ENCODE data around the gene MBD4.
"Not testable (repeated sequence)": the region's sequence is repeated elsewhere in the genome, so short reads cannot be mapped to it uniquely, and the experiment has no call there.

Gene MBD4

DNA sequence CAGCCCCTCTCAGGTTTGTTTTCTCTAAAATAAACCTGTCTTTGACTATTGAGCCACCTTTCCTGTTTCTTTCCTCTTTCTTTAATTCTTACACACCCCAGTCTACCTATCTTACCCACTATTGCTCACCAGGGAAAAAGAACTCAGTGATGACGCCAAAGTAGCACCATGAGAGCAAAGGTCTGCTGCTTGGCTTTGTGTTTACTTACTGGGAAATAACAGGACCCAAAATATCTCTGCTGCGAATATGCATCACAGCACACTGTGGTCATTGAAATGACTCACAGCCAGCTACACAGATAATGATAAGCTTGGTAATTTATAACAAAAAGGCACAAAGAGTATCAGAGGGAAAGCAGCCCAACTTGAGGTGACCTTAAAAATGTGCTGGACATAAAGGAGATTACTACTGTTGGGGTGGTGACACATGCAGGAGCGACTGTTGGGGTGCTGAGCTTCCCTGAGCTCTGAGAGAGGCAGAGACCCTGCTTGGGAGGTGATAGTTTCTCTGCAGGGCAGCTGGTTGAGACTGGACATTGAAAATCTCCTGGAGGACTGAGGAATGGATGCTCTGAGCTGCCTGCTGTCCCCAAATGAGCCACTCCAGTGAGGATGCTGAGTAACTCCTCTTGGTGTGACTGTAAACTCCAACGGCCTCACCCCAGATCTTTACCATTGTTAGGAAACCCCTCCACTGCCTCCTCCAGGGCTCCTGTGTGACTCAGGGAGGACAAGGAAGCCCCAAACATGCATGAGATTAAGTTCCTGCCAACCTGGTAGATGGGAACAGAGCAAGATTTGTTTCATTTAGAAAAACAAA, 25.9 kb downstream of the MBD4 start:
- no peaks in the 10 kb centered on the region for H3K9me3 ChIP-seq (ENCODE audit: severe bottlenecking)
- H3K4me3 ChIP-seq (ENCODE audit: severe bottlenecking) = no peak overlapping the region
- TF ChIP-seq, protein P1, sequence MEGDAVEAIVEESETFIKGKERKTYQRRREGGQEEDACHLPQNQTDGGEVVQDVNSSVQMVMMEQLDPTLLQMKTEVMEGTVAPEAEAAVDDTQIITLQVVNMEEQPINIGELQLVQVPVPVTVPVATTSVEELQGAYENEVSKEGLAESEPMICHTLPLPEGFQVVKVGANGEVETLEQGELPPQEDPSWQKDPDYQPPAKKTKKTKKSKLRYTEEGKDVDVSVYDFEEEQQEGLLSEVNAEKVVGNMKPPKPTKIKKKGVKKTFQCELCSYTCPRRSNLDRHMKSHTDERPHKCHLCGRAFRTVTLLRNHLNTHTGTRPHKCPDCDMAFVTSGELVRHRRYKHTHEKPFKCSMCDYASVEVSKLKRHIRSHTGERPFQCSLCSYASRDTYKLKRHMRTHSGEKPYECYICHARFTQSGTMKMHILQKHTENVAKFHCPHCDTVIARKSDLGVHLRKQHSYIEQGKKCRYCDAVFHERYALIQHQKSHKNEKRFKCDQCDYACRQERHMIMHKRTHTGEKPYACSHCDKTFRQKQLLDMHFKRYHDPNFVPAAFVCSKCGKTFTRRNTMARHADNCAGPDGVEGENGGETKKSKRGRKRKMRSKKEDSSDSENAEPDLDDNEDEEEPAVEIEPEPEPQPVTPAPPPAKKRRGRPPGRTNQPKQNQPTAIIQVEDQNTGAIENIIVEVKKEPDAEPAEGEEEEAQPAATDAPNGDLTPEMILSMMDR (IDR thresholded peaks at IDR 0.05; ENCODE audit: poor library complexity, severe bottlenecking) = no peak
- H3K27ac ChIP-seq (ENCODE audit: poor library complexity, severe bottlenecking) = no peak overlapping the region
- H3K36me3 ChIP-seq (ENCODE audit: low read depth) = no peaks in the 10 kb centered on the region
- ATAC-seq (ENCODE audit: low read depth) (peak; percentile 67), DNase-seq (ENCODE audit: low spot score) (no peak)
- no peaks in the 10 kb centered on the region for H3K4me1 ChIP-seq (ENCODE audit: insufficient read depth, poor library complexity, severe bottlenecking)
- H3K27me3 ChIP-seq (ENCODE audit: insufficient read depth, poor library complexity, severe bottlenecking) = no peaks in the 10 kb centered on the region

DNA sequence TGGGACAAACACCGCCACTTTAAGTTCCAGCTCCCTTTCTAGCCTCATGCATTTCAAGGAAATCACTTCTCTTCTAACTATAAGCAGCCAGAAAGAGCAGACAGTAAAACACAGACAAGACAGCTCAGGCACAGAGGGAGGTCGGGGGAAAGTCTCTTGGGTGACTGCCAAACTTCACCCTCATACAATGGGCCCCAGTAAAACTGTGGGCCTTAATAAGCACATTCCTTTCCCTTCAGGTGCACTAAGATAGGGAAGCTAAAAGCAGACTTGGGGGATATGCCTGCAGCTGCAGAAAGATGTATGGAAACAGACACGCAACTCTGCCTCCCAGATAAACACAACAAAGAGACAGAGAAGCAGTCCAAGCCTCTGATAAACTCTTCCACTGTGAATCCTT, 26.5 kb downstream of the MBD4 start:
- H3K36me3 ChIP-seq (ENCODE audit: low read depth); DNase-seq (ENCODE audit: low spot score); H3K4me3 ChIP-seq (ENCODE audit: severe bottlenecking); H3K4me1 ChIP-seq (ENCODE audit: insufficient read depth, poor library complexity, severe bottlenecking); H3K27me3 ChIP-seq (ENCODE audit: insufficient read depth, poor library complexity, severe bottlenecking); ATAC-seq (ENCODE audit: low read depth); H3K9me3 ChIP-seq (ENCODE audit: severe bottlenecking); H3K27ac ChIP-seq (ENCODE audit: poor library complexity, severe bottlenecking): not testable (repeated sequence)

DNA sequence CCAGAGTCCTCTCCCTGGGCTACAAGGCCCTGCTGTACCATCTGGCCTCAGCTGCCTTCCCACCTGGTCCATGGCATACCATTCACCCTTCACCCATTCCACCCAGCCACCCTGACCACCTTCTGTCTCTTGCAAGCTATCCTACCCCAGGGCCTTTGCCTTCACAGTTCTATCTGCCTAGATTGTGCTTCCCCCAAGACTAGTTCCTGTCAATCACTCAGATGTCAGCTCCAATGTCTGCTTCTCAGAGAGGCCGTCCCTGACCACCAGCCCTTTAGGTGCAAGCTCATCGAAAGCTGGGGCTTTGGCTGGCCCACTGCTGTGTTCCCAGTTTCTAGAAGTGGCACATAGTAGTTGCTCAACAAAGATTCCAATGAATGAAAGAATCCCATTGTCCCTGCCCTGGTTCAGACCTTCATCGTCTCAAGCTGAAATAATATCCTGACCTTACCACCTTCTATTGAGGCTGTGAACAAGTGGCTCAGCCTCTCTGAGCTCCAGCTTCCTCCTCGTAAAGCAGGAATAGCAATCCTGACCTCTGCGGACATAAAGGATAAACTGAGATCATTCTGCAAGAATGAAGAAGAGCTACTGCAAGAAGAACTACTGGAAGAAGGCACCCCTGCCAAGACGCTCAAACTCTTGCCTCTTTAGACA, 27.1 kb downstream of the MBD4 start:
- no peaks in the 10 kb centered on the region for H3K36me3 ChIP-seq (ENCODE audit: low read depth)
- H3K27ac ChIP-seq (ENCODE audit: poor library complexity, severe bottlenecking) = no peak overlapping the region
- no peaks in the 10 kb centered on the region for H3K4me1 ChIP-seq (ENCODE audit: insufficient read depth, poor library complexity, severe bottlenecking)
- H3K9me3 ChIP-seq (ENCODE audit: severe bottlenecking) = no peaks in the 10 kb centered on the region
- TF ChIP-seq, protein P1 (IDR thresholded peaks at IDR 0.05; ENCODE audit: poor library complexity, severe bottlenecking) = no peak
- H3K27me3 ChIP-seq (ENCODE audit: insufficient read depth, poor library complexity, severe bottlenecking) = no peaks in the 10 kb centered on the region
- H3K4me3 ChIP-seq (ENCODE audit: severe bottlenecking) = no peak overlapping the region
- DNase-seq (ENCODE audit: low spot score) (no peak), ATAC-seq (ENCODE audit: low read depth) (no peak)

DNA sequence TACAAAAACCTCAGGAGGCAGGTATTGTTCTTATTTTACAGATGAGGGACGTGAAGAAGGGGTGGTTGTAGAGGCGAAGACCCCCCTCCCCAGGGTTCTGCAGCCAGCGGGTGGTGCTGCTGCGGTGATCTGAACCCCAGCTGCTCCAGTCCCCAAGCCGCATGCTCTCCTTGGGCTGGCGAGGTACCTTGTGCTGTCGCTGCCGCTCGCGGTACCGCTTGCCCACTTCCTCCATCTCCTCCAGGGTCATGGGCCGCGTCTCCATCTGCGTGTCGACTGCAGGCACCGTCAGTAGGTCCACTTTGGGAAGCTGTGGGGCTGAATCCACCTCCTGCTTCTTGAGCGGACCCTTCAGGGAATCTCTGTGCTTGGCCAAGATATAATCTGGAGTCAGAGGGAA, 28.8 kb downstream of the MBD4 start:
- no peaks in the 10 kb centered on the region for H3K9me3 ChIP-seq (ENCODE audit: severe bottlenecking)
- TF ChIP-seq, protein P1 (IDR thresholded peaks at IDR 0.05; ENCODE audit: poor library complexity, severe bottlenecking) = no peak
- no peaks in the 10 kb centered on the region for H3K36me3 ChIP-seq (ENCODE audit: low read depth)
- no peaks in the 10 kb centered on the region for H3K4me1 ChIP-seq (ENCODE audit: insufficient read depth, poor library complexity, severe bottlenecking)
- no peak overlapping the region for H3K27ac ChIP-seq (ENCODE audit: poor library complexity, severe bottlenecking)
- no peaks in the 10 kb centered on the region for H3K27me3 ChIP-seq (ENCODE audit: insufficient read depth, poor library complexity, severe bottlenecking)
- no peak for ATAC-seq (ENCODE audit: low read depth)
- no peak overlapping the region for H3K4me3 ChIP-seq (ENCODE audit: severe bottlenecking)
- DNase-seq (ENCODE audit: low spot score) = no peak

DNA sequence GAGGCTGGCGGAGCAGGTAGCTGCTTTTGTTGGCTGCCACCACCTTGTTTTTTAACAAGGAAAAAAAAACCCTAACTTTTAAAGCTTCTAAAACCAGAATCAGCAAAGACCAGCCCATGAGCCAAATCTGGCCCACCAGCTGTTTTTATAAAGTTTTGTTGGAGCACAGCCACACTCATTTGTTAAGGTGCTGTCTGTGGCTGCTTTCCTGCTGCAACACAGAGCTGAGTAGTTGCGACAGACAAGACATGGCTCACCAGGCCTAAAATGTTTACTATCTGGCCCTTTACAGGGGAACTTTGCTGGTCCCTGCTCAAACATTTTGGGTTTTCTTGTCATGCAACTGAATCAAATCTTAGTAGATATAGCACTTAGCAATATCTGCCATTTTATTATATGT, 30.2 kb downstream of the MBD4 start:
- no peaks in the 10 kb centered on the region for H3K27me3 ChIP-seq (ENCODE audit: insufficient read depth, poor library complexity, severe bottlenecking)
- H3K9me3 ChIP-seq (ENCODE audit: severe bottlenecking) = no peaks in the 10 kb centered on the region
- DNase-seq (ENCODE audit: low spot score) (no peak), ATAC-seq (ENCODE audit: low read depth) (no peak)
- H3K4me3 ChIP-seq (ENCODE audit: severe bottlenecking) = no peak overlapping the region
- no peaks in the 10 kb centered on the region for H3K4me1 ChIP-seq (ENCODE audit: insufficient read depth, poor library complexity, severe bottlenecking)
- TF ChIP-seq, protein P1 (IDR thresholded peaks at IDR 0.05; ENCODE audit: poor library complexity, severe bottlenecking) = no peak
- H3K27ac ChIP-seq (ENCODE audit: poor library complexity, severe bottlenecking) = no peak overlapping the region
- no peaks in the 10 kb centered on the region for H3K36me3 ChIP-seq (ENCODE audit: low read depth)

All from RWPE2 (cell line).